Right lobe of liver (tissue), 6 donors: ENCODE measurements around the gene PTGES3L. TPM values are rescaled to one million over a fixed set of nuclear protein-coding genes. Genes with fewer than 3 reads are reported as not detected.
A peak's percentile ranks its signal among the peaks of the same experiment; 100 is the strongest.
"Not testable (repeated sequence)": the region's sequence is repeated elsewhere in the genome, so short reads cannot be mapped to it uniquely, and the experiment has no call there.

Experiments
- ATAC-seq, 4 donors: fragments of 200-7000 bp; cut with Tn5 transposase; one replicate each; pipeline ENCODE4 v1.9.1; 2020; ENCODE audit warnings: mild to moderate bottlenecking in 4 of 4, moderate library complexity in 4 of 4
- DNase-seq, 3 donors: peaks; one replicate each; pipeline ENCODE4 v3.0.0-alpha.2; 2020
- H3K27ac ChIP-seq, 3 donors: fragments of 200-600 bp; one replicate each; pipeline ENCODE4 v1.8.0; 2022
- H3K27me3 ChIP-seq, 2 donors: fragments of 200-600 bp; one replicate each; pipeline ENCODE4 v1.8.0; 2022
- H3K36me3 ChIP-seq, 4 donors: fragments of 200-600 bp; sonication (generic) in 1 of 4; one replicate each; pipeline versions ENCODE4 v1.5.1 to v1.8.0; 2017 to 2022; ENCODE audit warnings: control low read depth in 1 of 4
- H3K4me1 ChIP-seq, 4 donors: fragments of 200-600 bp; sonication (generic) in 1 of 4; one replicate each; pipeline versions ENCODE4 v1.5.1 to v1.8.0; 2017 to 2022; ENCODE audit warnings: control low read depth in 1 of 4
- H3K4me3 ChIP-seq, 3 donors: fragments of 200-600 bp; one replicate each; pipeline ENCODE4 v1.8.0; 2022
- H3K9me3 ChIP-seq, 4 donors: fragments of 200-600 bp; sonication (generic) in 1 of 4; one replicate each; pipeline versions ENCODE4 v1.5.1 to v1.8.0; 2017 to 2022; ENCODE audit warnings: control low read depth in 1 of 4
- POLR2A ChIP-seq: fragments of 450-650 bp; IDR thresholded peaks from one replicate; pipeline ENCODE4 v1.6.1; 2017; ENCODE audit warnings: antibody characterized with exemption, mild to moderate bottlenecking
- WGBS: methylation state at CpG from one replicate; pipeline ENCODE4 v1.1.6; 2018; ENCODE audit warnings: low coverage, low lambda C conversion rate; ENCODE audit not compliant: insufficient coverage; ENCODE audit errors: missing lambda C conversion rate; 5-methylcytosine and 5-hydroxymethylcytosine counted together
- intact Hi-C, 2 donors: fragments of 100-400 bp; cut with DNase I; formaldehyde crosslinking; loops; one replicate each; pipeline versions ENCODE4 v1.11.2 to v1.14.1; 2022
- total RNA-seq, 6 experiments: library from RNA; depleted of rRNA in 2 of 6; stranded (reverse); fragments of >200 nt in 2 of 6; fragmentation: NEBNext Ultra II Directional in 3 of 6; extraction: Animal tissue kit (Norgen Biotek cat#: 25700) in 3 of 6; gene quantifications; one replicate each; pipeline versions ENCODE4 v1.1.0 to v1.2.4, GENCODE V29; 2016 to 2023
- TF ChIP-seq, protein P1 (sequence below), 4 donors: fragments of 200-600 bp in 3 of 4; fragments of 450-650 bp in 1 of 4; IDR thresholded peaks; one replicate each; pipeline versions ENCODE4 v1.5.1 to v1.8.0; 2016 to 2022; ENCODE audit warnings: antibody characterized with exemption in 4 of 4, mild to moderate bottlenecking in 2 of 4
- donor health status: DM: no; HTN: yes; CAD: no.
- donor health status: DM: no; HTN: no; CAD: no.
- donor health status: DM: no; HTN: no; CAD: no.
- donor health status: DM: no; HTN: yes; CAD: no.
- donor health status: DM: no; HTN: yes; CAD: no.

Gene PTGES3L
- total RNA-seq, 6 experiments from 2014 or later, result not detected

DNA sequence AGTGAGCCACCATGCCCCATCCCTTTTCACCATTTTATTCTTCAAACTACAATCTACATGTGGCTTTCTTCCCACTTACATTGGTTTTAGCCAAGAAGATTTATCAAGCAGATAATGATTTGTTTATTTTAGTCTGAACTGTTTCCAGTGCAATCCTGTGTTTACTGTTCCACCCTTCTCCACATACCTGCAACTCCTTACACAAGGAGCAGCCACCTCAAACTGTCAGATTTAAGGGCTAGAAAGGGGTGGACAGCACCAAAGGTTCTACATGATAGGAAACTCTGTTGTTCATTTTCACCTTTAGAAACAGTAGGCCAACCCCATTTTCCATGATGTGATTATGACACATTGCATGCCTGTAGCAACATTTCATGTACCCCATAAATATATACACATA is 2.4 kb upstream of the PTGES3L start:
- no peak for ATAC-seq
- no peak for TF ChIP-seq POLR2A
- TF ChIP-seq, protein P1, sequence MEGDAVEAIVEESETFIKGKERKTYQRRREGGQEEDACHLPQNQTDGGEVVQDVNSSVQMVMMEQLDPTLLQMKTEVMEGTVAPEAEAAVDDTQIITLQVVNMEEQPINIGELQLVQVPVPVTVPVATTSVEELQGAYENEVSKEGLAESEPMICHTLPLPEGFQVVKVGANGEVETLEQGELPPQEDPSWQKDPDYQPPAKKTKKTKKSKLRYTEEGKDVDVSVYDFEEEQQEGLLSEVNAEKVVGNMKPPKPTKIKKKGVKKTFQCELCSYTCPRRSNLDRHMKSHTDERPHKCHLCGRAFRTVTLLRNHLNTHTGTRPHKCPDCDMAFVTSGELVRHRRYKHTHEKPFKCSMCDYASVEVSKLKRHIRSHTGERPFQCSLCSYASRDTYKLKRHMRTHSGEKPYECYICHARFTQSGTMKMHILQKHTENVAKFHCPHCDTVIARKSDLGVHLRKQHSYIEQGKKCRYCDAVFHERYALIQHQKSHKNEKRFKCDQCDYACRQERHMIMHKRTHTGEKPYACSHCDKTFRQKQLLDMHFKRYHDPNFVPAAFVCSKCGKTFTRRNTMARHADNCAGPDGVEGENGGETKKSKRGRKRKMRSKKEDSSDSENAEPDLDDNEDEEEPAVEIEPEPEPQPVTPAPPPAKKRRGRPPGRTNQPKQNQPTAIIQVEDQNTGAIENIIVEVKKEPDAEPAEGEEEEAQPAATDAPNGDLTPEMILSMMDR (IDR thresholded peaks at IDR 0.05), result no peak
- no peaks in the 10 kb centered on the region for H3K27me3 ChIP-seq
- H3K4me3 ChIP-seq, result no peak overlapping the region
- H3K36me3 ChIP-seq, result peaks cover 0 to 7% (median 1%) of the 10 kb centered on the region in 4 donors
- intact Hi-C loops, result no loop called here
- peaks cover 0 to 18% (median 6%) of the 10 kb centered on the region in 4 donors for H3K4me1 ChIP-seq
- no peaks in the 10 kb centered on the region for H3K9me3 ChIP-seq
- H3K27ac ChIP-seq, result no peak overlapping the region
- DNase-seq, result no peak

- Histone ChIP-seq H3K4me1 (peaks cover 0 to 18% (median 6%) of the 10 kb centered on the region in 4 donors), H3K9me3 (no peaks in the 10 kb centered on the region), H3K36me3 (no peaks in the 10 kb centered on the region), H3K4me3 (peak overlapping the region; percentile 94 to 97 (median 97)), H3K27me3 (no peaks in the 10 kb centered on the region), H3K27ac (peak overlapping the region; percentile 40 to 82 (median 77))
- ATAC-seq (peak; percentile 65 to 82 (median 78)), DNase-seq (peak; percentile 51 to 66 (median 59))
- TF ChIP-seq, protein P1 (IDR thresholded peaks at IDR 0.05), result peak in 2 of 4 donors; percentile 13 to 21
- peak; percentile 22 for TF ChIP-seq POLR2A
- intact Hi-C loops, result no loop called here
- 0% methylated on average over 17 of the region's 67 CpGs for WGBS
Measured at GRCh38 chr17:42980766-42981397, 1.0 kb upstream of the PTGES3L start.

DNA sequence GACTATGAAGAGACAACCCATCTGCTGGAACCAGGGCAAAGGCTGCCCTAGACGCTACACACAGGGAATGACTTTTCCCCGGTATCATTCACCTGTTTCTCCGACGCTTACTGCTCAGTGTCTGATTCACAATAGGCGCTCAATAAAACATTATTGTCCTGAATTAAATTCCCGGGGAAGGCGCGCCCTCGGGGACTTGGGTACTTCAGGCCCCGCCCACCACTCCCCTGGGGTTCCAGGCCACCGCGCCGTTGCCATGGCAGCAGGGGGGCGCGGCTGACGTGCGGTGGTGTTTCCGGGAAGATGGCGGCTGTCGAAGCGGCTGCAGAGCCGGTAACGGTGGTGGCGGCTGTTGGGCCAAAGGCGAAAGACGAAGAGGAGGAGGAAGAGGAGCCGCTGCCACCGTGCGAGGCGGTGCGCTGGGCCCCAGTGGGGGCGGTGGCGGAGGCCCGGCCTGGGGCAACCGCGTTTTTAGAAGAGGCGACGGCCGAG is 440 bp upstream of the PTGES3L start, which contains the start of gene RUNDC1:
TSS of gene RUNDC1 (plus strand) at position 292 of the 492 bp plus-strand sequence. CDS start at position 304, 12 bp downstream.
- no peaks in the 10 kb centered on the region for H3K9me3 ChIP-seq
- DNase-seq, result peak; percentile 93 to 94 (median 94)
- 0% methylated on average over 5 of the region's 39 CpGs for WGBS
- H3K27me3 ChIP-seq, result no peaks in the 10 kb centered on the region
- no peaks in the 10 kb centered on the region for H3K36me3 ChIP-seq
- H3K4me3 ChIP-seq, result peak within 1 kb of the TSS; percentile 94 to 97 (median 97)
- TF ChIP-seq POLR2A, result peak; percentile 33
- TF ChIP-seq, protein P1 (IDR thresholded peaks at IDR 0.05), result no peak
- peaks cover 0 to 18% (median 6%) of the 10 kb centered on the region in 4 donors for H3K4me1 ChIP-seq
- intact Hi-C loops, result no loop called here
- peak; percentile 94 to 95 (median 94) for ATAC-seq
- H3K27ac ChIP-seq, result peak within 1 kb of the TSS; percentile 40 to 82 (median 77)

GRCh38 chr17:42975701-42976100 is 4.2 kb downstream of the PTGES3L start:
- H3K36me3 ChIP-seq, intact Hi-C loops, DNase-seq: not testable (repeated sequence)

DNA sequence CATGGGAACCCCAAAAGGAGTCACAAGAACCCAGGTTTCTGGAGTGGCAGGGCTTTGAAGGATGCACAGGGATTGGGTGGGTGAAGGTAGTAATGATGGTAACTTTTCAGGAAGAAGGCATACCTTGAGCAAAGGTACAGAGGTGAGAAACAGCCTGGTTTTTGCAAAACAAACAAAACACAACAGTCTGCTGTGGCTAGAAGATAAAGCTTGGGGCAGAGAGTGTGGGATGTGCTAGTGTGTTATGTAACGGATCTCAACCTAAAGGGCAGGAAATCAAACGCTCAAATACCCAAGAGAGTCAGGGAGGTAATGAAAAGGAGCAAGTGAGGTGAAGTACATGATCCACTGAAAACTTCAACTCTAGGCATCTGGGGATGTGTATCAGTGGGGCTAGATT is 4.6 kb downstream of the PTGES3L start:
- Histone ChIP-seq H3K9me3 (no peaks in the 10 kb centered on the region), H3K27ac (no peak overlapping the region), H3K36me3 (no peaks in the 10 kb centered on the region), H3K4me1 (peaks cover 0 to 5% (median 0%) of the 10 kb centered on the region in 4 donors), H3K4me3 (no peak overlapping the region), H3K27me3 (no peaks in the 10 kb centered on the region)
- no peak for TF ChIP-seq POLR2A
- TF ChIP-seq, protein P1 (IDR thresholded peaks at IDR 0.05), result no peak
- WGBS, result 32% methylated on average over 2 of the region's 2 CpGs
- intact Hi-C loops, result no loop called here
- ATAC-seq (no peak), DNase-seq (no peak)

More at GRCh38 chr17:42975701-42976100, 4.2 kb downstream of the PTGES3L start:
- not testable (repeated sequence) for H3K27me3 ChIP-seq, H3K4me3 ChIP-seq, H3K27ac ChIP-seq, ATAC-seq, H3K9me3 ChIP-seq, H3K4me1 ChIP-seq
- WGBS, result 77% methylated on average over 16 of the region's 16 CpGs

GRCh38 chr17:42973323-42973722 is 6.6 kb downstream of the PTGES3L start:
- H3K27ac ChIP-seq, H3K27me3 ChIP-seq, H3K4me3 ChIP-seq, H3K9me3 ChIP-seq, H3K36me3 ChIP-seq, DNase-seq, H3K4me1 ChIP-seq, intact Hi-C loops, ATAC-seq: not testable (repeated sequence)
- no CpG with 5 or more reads among the region's 18 CpGs for WGBS
